Endodermal cell (in vitro differentiated cells): ENCODE results near the gene LILRA5. TPM values are rescaled to one million over a fixed set of nuclear protein-coding genes. Genes with fewer than 3 reads are reported as not detected.
"Not testable (repeated sequence)": the region's sequence is repeated elsewhere in the genome, so short reads cannot be mapped to it uniquely, and the experiment has no call there.

Experiments used
- DNase-seq: peaks from one replicate; pipeline ENCODE4 v3.0.0-alpha.2; 2017
- H3K27ac ChIP-seq: 2 replicates; pipeline ENCODE4 v1.5.1; 2013; ENCODE audit warnings: mild to moderate bottlenecking, low read depth, low read length, moderate library complexity
- H3K27me3 ChIP-seq: 2 replicates; pipeline ENCODE4 v1.6.1; 2013; ENCODE audit warnings: mild to moderate bottlenecking, low read length, moderate library complexity; ENCODE audit not compliant: insufficient read depth, control insufficient read depth, poor library complexity, severe bottlenecking
- H3K36me3 ChIP-seq: 2 replicates; pipeline ENCODE4 v1.7.0; 2013; ENCODE audit warnings: mild to moderate bottlenecking, low read length, moderate library complexity; ENCODE audit not compliant: control insufficient read depth, insufficient read depth
- H3K4me1 ChIP-seq: one replicate; pipeline ENCODE4 v1.7.0; 2013; ENCODE audit warnings: low read length; ENCODE audit not compliant: control insufficient read depth, insufficient read depth
- H3K4me3 ChIP-seq: 2 replicates; pipeline ENCODE4 v1.5.1; 2013; ENCODE audit warnings: mild to moderate bottlenecking, low read length, moderate library complexity
- H3K9ac ChIP-seq: 2 replicates; pipeline ENCODE4 v1.6.1; 2013; ENCODE audit warnings: mild to moderate bottlenecking, low read length, moderate library complexity; ENCODE audit not compliant: poor library complexity, severe bottlenecking; ENCODE audit errors: extremely low read depth
- H3K9me3 ChIP-seq: 2 replicates; pipeline ENCODE4 v1.6.1; 2013; ENCODE audit warnings: mild to moderate bottlenecking, low read length, moderate library complexity; ENCODE audit not compliant: control insufficient read depth
- H3K27ac Mint-ChIP-seq: 2 replicates; pipeline ENCODE4 v1.8.0; 2020; ENCODE audit warnings: mixed read lengths
- H3K27me3 Mint-ChIP-seq: 2 replicates; pipeline ENCODE4 v1.8.0; 2021; ENCODE audit warnings: mild to moderate bottlenecking, mixed read lengths; ENCODE audit not compliant: insufficient read depth
- H3K36me3 Mint-ChIP-seq: 2 replicates; pipeline ENCODE4 v1.8.0; 2020; ENCODE audit warnings: low read depth, mixed read lengths
- H3K4me1 Mint-ChIP-seq: 2 replicates; pipeline ENCODE4 v1.8.0; 2020; ENCODE audit warnings: mixed read lengths
- H3K4me3 Mint-ChIP-seq: 2 replicates; pipeline ENCODE4 v1.8.0; 2020; ENCODE audit warnings: mild to moderate bottlenecking, moderate library complexity, mixed read lengths
- H3K9me3 Mint-ChIP-seq: 2 replicates; pipeline ENCODE4 v1.8.0; 2020; ENCODE audit warnings: mild to moderate bottlenecking, mixed read lengths
- CTCF ChIP-seq: fragments of 200-600 bp; sonication (generic); conservative IDR thresholded peaks from 2 replicates; pipeline ENCODE4 v1.5.0; 2021; ENCODE audit warnings: antibody characterized with exemption, mild to moderate bottlenecking
- WGBS, 2 experiments: methylation state at CpG; one replicate each; pipeline versions ENCODE4 v1.1.5 to v1.1.7; 2013; ENCODE audit warnings: missing lambda C conversion rate in 2 of 2, mixed read lengths in 1 of 2; ENCODE audit not compliant: insufficient coverage in 1 of 2, insufficient read length in 1 of 2; 5-methylcytosine and 5-hydroxymethylcytosine counted together
- total RNA-seq, 2 donors: library from RNA; stranded (reverse); fragmentation: NEBNext Ultra II Directional in 1 of 2; extraction: Animal tissue kit (Norgen Biotek cat#: 25700) in 1 of 2; gene quantifications; 2 replicates in 1 of 2; 3 replicates in 1 of 2; pipeline ENCODE4 v1.2.1, GENCODE V29; 2021

LILRA5 gene
- total RNA-seq, 2 donors from 2014 or later: not detected

GRCh38 chr19:54273821-54274220 lies 39.1 kb downstream of the LILRA5 start:
- no peak overlapping the region for H3K27ac Mint-ChIP-seq
- H3K4me3 Mint-ChIP-seq: no peak overlapping the region
- no peaks in the 10 kb centered on the region for H3K36me3 ChIP-seq
- no peaks in the 10 kb centered on the region for H3K36me3 Mint-ChIP-seq
- DNase-seq: no peak
- H3K9ac ChIP-seq: no peak overlapping the region
- H3K9me3 ChIP-seq: no peaks in the 10 kb centered on the region
- H3K4me1 ChIP-seq: no peaks in the 10 kb centered on the region
- no peak for TF ChIP-seq CTCF
- WGBS, 2 experiments: 100% methylated on average over 1 to 2 of the region's 3 CpGs
- no peaks in the 10 kb centered on the region for H3K4me1 Mint-ChIP-seq
- no peak overlapping the region for H3K4me3 ChIP-seq
- H3K9me3 Mint-ChIP-seq: no peaks in the 10 kb centered on the region
- no peak overlapping the region for H3K27ac ChIP-seq
- H3K27me3 Mint-ChIP-seq: peaks cover 14% of the 10 kb centered on the region
- H3K27me3 ChIP-seq: peaks cover 10% of the 10 kb centered on the region

- H3K4me3 ChIP-seq, H3K9me3 ChIP-seq, H3K36me3 Mint-ChIP-seq, H3K9ac ChIP-seq, H3K27ac Mint-ChIP-seq, H3K4me1 ChIP-seq, H3K36me3 ChIP-seq, H3K27ac ChIP-seq, H3K4me3 Mint-ChIP-seq, H3K9me3 Mint-ChIP-seq, DNase-seq, H3K4me1 Mint-ChIP-seq: not testable (repeated sequence)
- peaks cover 23% of the 10 kb centered on the region for H3K27me3 Mint-ChIP-seq
- 86 to 100% methylated on average over 2 to 5 of the region's 5 CpGs for WGBS, 2 experiments
- H3K27me3 ChIP-seq: peaks cover 22% of the 10 kb centered on the region
Observed at GRCh38 chr19:54272181-54272580, 40.8 kb downstream of the LILRA5 start.

GRCh38 chr19:54271587-54271986 lies 41.4 kb downstream of the LILRA5 start:
- H3K9ac ChIP-seq, H3K4me3 Mint-ChIP-seq, H3K4me1 ChIP-seq, H3K27ac ChIP-seq, H3K36me3 Mint-ChIP-seq, H3K4me3 ChIP-seq, H3K4me1 Mint-ChIP-seq, H3K27ac Mint-ChIP-seq, H3K9me3 Mint-ChIP-seq, DNase-seq, H3K36me3 ChIP-seq, H3K9me3 ChIP-seq: not testable (repeated sequence)
- H3K27me3 ChIP-seq: peaks cover 22% of the 10 kb centered on the region
- WGBS, 2 experiments: 77% methylated on average over 3 of the region's 4 CpGs; no CpG with 5 or more reads in 1 of the 2 experiments
- H3K27me3 Mint-ChIP-seq: peaks cover 23% of the 10 kb centered on the region

- TF ChIP-seq CTCF: no peak
- Histone ChIP-seq H3K4me3 (no peak overlapping the region), H3K36me3 (no peaks in the 10 kb centered on the region), H3K27me3 (peaks cover 22% of the 10 kb centered on the region), H3K9ac (no peak overlapping the region), H3K9me3 (no peaks in the 10 kb centered on the region), H3K27ac (no peak overlapping the region), H3K4me1 (no peaks in the 10 kb centered on the region)
- DNase-seq: no peak
- Mint-ChIP-seq H3K27ac (no peak overlapping the region), H3K9me3 (no peaks in the 10 kb centered on the region), H3K27me3 (peaks cover 23% of the 10 kb centered on the region), H3K4me1 (no peaks in the 10 kb centered on the region), H3K36me3 (no peaks in the 10 kb centered on the region), H3K4me3 (no peak overlapping the region)
- WGBS, 2 experiments: 77 to 94% methylated on average over 4 to 8 of the region's 8 CpGs
Observed at GRCh38 chr19:54271106-54271505, 41.9 kb downstream of the LILRA5 start.
